HepG2 (cell line): ENCODE data around the gene AHCY. TPM values are rescaled to one million over a fixed set of nuclear protein-coding genes. Genes with fewer than 3 reads are reported as not detected.

ENCODE experiments used
- ADNP ChIP-seq: sonication (generic); formaldehyde crosslinking; IDR thresholded peaks from 2 replicates; pipeline ENCODE4 v1.4.0; 2020; ENCODE audit warnings: missing genetic modification reagents
- ATF1 ChIP-seq: IDR thresholded peaks from 2 replicates; pipeline ENCODE4 v1.6.1; 2016; ENCODE audit warnings: mild to moderate bottlenecking, control low read depth
- BHLHE40 ChIP-seq: IDR thresholded peaks from 2 replicates; pipeline ENCODE4 v1.6.1; 2011; ENCODE audit warnings: low read length, improper control_type of control experiment
- CBFB ChIP-seq: sonication (generic); formaldehyde crosslinking; IDR thresholded peaks from 2 replicates; pipeline ENCODE4 v1.4.0; 2020; ENCODE audit warnings: missing genetic modification reagents
- CEBPG ChIP-seq: IDR thresholded peaks from 2 replicates; pipeline ENCODE4 v1.6.1; 2016
- CREBL2 ChIP-seq: sonication (generic); formaldehyde crosslinking; IDR thresholded peaks from 2 replicates; pipeline ENCODE4 v1.8.1; 2023; ENCODE audit warnings: missing genetic modification reagents, mild to moderate bottlenecking, borderline replicate concordance
- GPN1 ChIP-seq: sonication (generic); formaldehyde crosslinking; IDR thresholded peaks from 2 replicates; pipeline ENCODE4 v1.5.1; 2020; ENCODE audit warnings: missing genetic modification reagents, borderline replicate concordance
- NKX3-1 ChIP-seq: sonication (generic); formaldehyde crosslinking; IDR thresholded peaks from 2 replicates; pipeline ENCODE4 v1.5.0; 2020; ENCODE audit warnings: missing genetic modification reagents
- PPARG ChIP-seq: conservative IDR thresholded peaks from 2 replicates; pipeline ENCODE4 v1.6.1; 2016; ENCODE audit warnings: missing biosample characterization, missing genetic modification reagents
- RXRB ChIP-seq: IDR thresholded peaks from 2 replicates; pipeline ENCODE4 v1.6.1; 2016; ENCODE audit warnings: borderline replicate concordance, missing genetic modification reagents, missing compliant biosample characterization
- SAP130 ChIP-seq: IDR thresholded peaks from 2 replicates; pipeline ENCODE4 v1.6.1; 2016; ENCODE audit warnings: low read depth
- SIX1 ChIP-seq: sonication (generic); formaldehyde crosslinking; IDR thresholded peaks from 2 replicates; pipeline ENCODE4 v1.4.0; 2020; ENCODE audit warnings: missing genetic modification reagents, borderline replicate concordance
- SKI ChIP-seq: fragments of 450-650 bp; IDR thresholded peaks from one replicate; pipeline ENCODE4 v1.6.1; 2018; ENCODE audit warnings: mild to moderate bottlenecking; ENCODE audit not compliant: partially characterized antibody
- SMAD1 ChIP-seq: sonication (generic); formaldehyde crosslinking; IDR thresholded peaks from 2 replicates; pipeline ENCODE4 v1.4.0; 2020; ENCODE audit warnings: missing genetic modification reagents, low read depth, mild to moderate bottlenecking, borderline replicate concordance
- SOX5 ChIP-seq: IDR thresholded peaks from 2 replicates; pipeline ENCODE4 v1.6.1; 2016; ENCODE audit warnings: borderline replicate concordance
- SOX6 ChIP-seq, 2 experiments: fragments of 450-650 bp in 1 of 2; sonication (generic) in 1 of 2; formaldehyde crosslinking in 1 of 2; IDR thresholded peaks; 2 replicates each; pipeline versions ENCODE4 v1.4.0 to v1.6.1; 2017 to 2020; ENCODE audit warnings: antibody characterized with exemption in 1 of 2, mild to moderate bottlenecking in 1 of 2, missing genetic modification reagents in 1 of 2
- TIGD3 ChIP-seq: sonication (generic); formaldehyde crosslinking; IDR thresholded peaks from 2 replicates; pipeline ENCODE4 v1.5.1; 2020; ENCODE audit warnings: mild to moderate bottlenecking, missing genetic modification reagents, borderline replicate concordance
- U2AF2 ChIP-seq: fragments of 200-400 bp; formaldehyde crosslinking; IDR thresholded peaks from 2 replicates; pipeline ENCODE4 v1.6.1; 2017; ENCODE audit warnings: low read depth, mild to moderate bottlenecking, low read length
- XBP1 ChIP-seq: sonication (generic); formaldehyde crosslinking; IDR thresholded peaks from 2 replicates; pipeline ENCODE4 v1.5.0; 2020; ENCODE audit warnings: missing genetic modification reagents
- ZBTB8A ChIP-seq: sonication (generic); formaldehyde crosslinking; IDR thresholded peaks from 2 replicates; pipeline ENCODE4 v1.4.0; 2020; ENCODE audit warnings: mild to moderate bottlenecking, low read depth, missing genetic modification reagents, borderline replicate concordance
- ZNF253 ChIP-seq: sonication (generic); formaldehyde crosslinking; IDR thresholded peaks from 2 replicates; pipeline ENCODE4 v1.8.0; 2022; ENCODE audit warnings: mild to moderate bottlenecking, missing genetic modification reagents, borderline replicate concordance
- ZNF263 ChIP-seq: sonication (generic); formaldehyde crosslinking; IDR thresholded peaks from 2 replicates; pipeline ENCODE4 v1.4.0; 2020; ENCODE audit warnings: missing genetic modification reagents
- ZNF331 ChIP-seq: sonication (generic); formaldehyde crosslinking; IDR thresholded peaks from 2 replicates; pipeline ENCODE4 v1.4.0; 2020; ENCODE audit warnings: missing genetic modification reagents
- ZNF383 ChIP-seq: sonication (generic); formaldehyde crosslinking; IDR thresholded peaks from 2 replicates; pipeline ENCODE4 v1.4.0; 2020; ENCODE audit warnings: missing genetic modification reagents, mild to moderate bottlenecking, borderline replicate concordance
- ZNF431 ChIP-seq: sonication (generic); formaldehyde crosslinking; IDR thresholded peaks from 2 replicates; pipeline ENCODE4 v1.9.0; 2022; ENCODE audit warnings: missing genetic modification reagents, low read depth, mild to moderate bottlenecking, borderline replicate concordance
- ZNF484 ChIP-seq: sonication (generic); formaldehyde crosslinking; IDR thresholded peaks from 2 replicates; pipeline ENCODE4 v1.5.1; 2020; ENCODE audit warnings: mild to moderate bottlenecking, low read depth, missing genetic modification reagents, borderline replicate concordance
- ZNF547 ChIP-seq: sonication (generic); formaldehyde crosslinking; IDR thresholded peaks from 2 replicates; pipeline ENCODE4 v1.5.1; 2020; ENCODE audit warnings: mild to moderate bottlenecking, missing genetic modification reagents
- ZNF562 ChIP-seq: sonication (generic); formaldehyde crosslinking; IDR thresholded peaks from 2 replicates; pipeline ENCODE4 v1.8.0; 2022; ENCODE audit warnings: missing genetic modification reagents, borderline replicate concordance
- ZNF607 ChIP-seq: sonication (generic); formaldehyde crosslinking; IDR thresholded peaks from 2 replicates; pipeline ENCODE4 v1.5.1; 2020; ENCODE audit warnings: missing genetic modification reagents, mild to moderate bottlenecking, borderline replicate concordance
- ZNF615 ChIP-seq: sonication (generic); formaldehyde crosslinking; IDR thresholded peaks from 2 replicates; pipeline ENCODE4 v1.5.0; 2020; ENCODE audit warnings: mild to moderate bottlenecking, missing genetic modification reagents, borderline replicate concordance
- ZNF670 ChIP-seq: sonication (generic); formaldehyde crosslinking; IDR thresholded peaks from 2 replicates; pipeline ENCODE4 v1.8.0; 2022; ENCODE audit warnings: mild to moderate bottlenecking, missing genetic modification reagents, borderline replicate concordance
- ZNF772 ChIP-seq: sonication (generic); formaldehyde crosslinking; IDR thresholded peaks from 2 replicates; pipeline ENCODE4 v1.5.0; 2020; ENCODE audit warnings: mild to moderate bottlenecking, missing genetic modification reagents
- ZSCAN25 ChIP-seq: sonication (generic); formaldehyde crosslinking; IDR thresholded peaks from 2 replicates; pipeline ENCODE4 v1.8.0; 2022; ENCODE audit warnings: mild to moderate bottlenecking, missing genetic modification reagents
- polyA plus RNA-seq, 8 experiments: library from polyadenylated mRNA; depleted of rRNA in 3 of 8; stranded (reverse) in 7 of 8; unstranded in 1 of 8; fragments of >200 nt; fragmentation: Illumina TruSeq in 4 of 8; extraction: Trizol in 4 of 8; gene quantifications; 2 replicates each; pipeline versions ENCODE4 v1.2.1 to v1.2.3, GENCODE V29; 2011 to 2016; ENCODE audit warnings: low read depth in 4 of 8, missing spikeins in 1 of 8, mixed read lengths in 1 of 8; ENCODE audit not compliant: insufficient read depth in 1 of 8
- total RNA-seq, 5 experiments: library from RNA; depleted of rRNA; stranded (reverse); fragments of >200 nt; fragmentation: Illumina TruSeq; extraction: Trizol; gene quantifications; 2 replicates each; pipeline ENCODE4 v1.2.3, GENCODE V29; 2016; ENCODE audit warnings: low read depth in 1 of 5

The AHCY gene
- total and polyA plus RNA-seq, 2 of the 13 experiments (the other 11 are each of a cell fraction or from before 2014, with no cell fraction given), result 407 to 419 TPM

GRCh38 chr20:34310481-34311117, 7.4 kb upstream of the AHCY start (continued):
- TF ChIP-seq ZNF772 (CRISPR knock-in tag) (no peak), ZNF562 (no peak), ADNP (peak; percentile 90), SOX5 (peak; percentile 99), ZNF253 (CRISPR knock-in tag) (no peak), ATF1 (CRISPR knock-in tag) (no peak), ZNF615 (CRISPR knock-in tag) (no peak), ZSCAN25 (CRISPR knock-in tag) (no peak), ZNF263 (CRISPR knock-in tag) (0 out of 2 replicates have a peak, but pooled peaks have one; percentile 35), TIGD3 (CRISPR knock-in tag) (no peak), NKX3-1 (peak; percentile 64; the same call in 1 of the 2 replicates), GPN1 (CRISPR knock-in tag) (no peak), U2AF2 (no peak), ZNF484 (CRISPR knock-in tag) (no peak), SMAD1 (peak; percentile 15; the same call in 1 of the 2 replicates), ZNF670 (CRISPR knock-in tag) (0 out of 2 replicates have a peak, but pooled peaks have one; percentile 19), SOX6 (IDR thresholded peaks at IDR 0.05) (no peak), SOX6 (CRISPR knock-in tag; IDR thresholded peaks at IDR 0.05) (peak; percentile 98), CBFB (CRISPR knock-in tag) (no peak), ZNF431 (CRISPR knock-in tag) (peak; percentile 7; the same call in 1 of the 2 replicates), RXRB (CRISPR knock-in tag) (peak; percentile 88), CEBPG (CRISPR knock-in tag) (peak; percentile 64), BHLHE40 (0 out of 2 replicates have a peak, but pooled peaks have one; percentile 57), CREBL2 (CRISPR knock-in tag) (no peak), ZNF547 (no peak), SKI (peak; percentile 91), ZBTB8A (CRISPR knock-in tag) (no peak), ZNF607 (CRISPR knock-in tag) (peak; percentile 20; the same call in 1 of the 2 replicates), SAP130 (CRISPR knock-in tag) (peak; percentile 83), ZNF383 (CRISPR knock-in tag) (no peak), PPARG (CRISPR knock-in tag) (peak; percentile 94), SIX1 (peak; percentile 69; the same call in 1 of the 2 replicates), XBP1 (CRISPR knock-in tag) (no peak), ZNF331 (CRISPR knock-in tag) (peak; percentile 46; the same call in 1 of the 2 replicates)
